ENCODE measurements around the gene SLC12A3. TPM values are rescaled to one million over a fixed set of nuclear protein-coding genes. Genes with fewer than 3 reads are reported as not detected.
"Not testable (repeated sequence)": the region's sequence is repeated elsewhere in the genome, so short reads cannot be mapped to it uniquely, and the experiment has no call there.

Gene SLC12A3
- polyA plus RNA-seq, 1 donor from 2014 or later, result 1.6 TPM

GRCh38 chr16:56870276-56870888 lies 5.4 kb downstream of the SLC12A3 start:
- Mint-ChIP-seq H3K36me3 (peaks cover 4% of the 10 kb centered on the region), H3K27ac (peak overlapping the region; percentile 28 to 84 (median 67))

GRCh38 chr16:56871172-56871593 lies 6.2 kb downstream of the SLC12A3 start:
- Mint-ChIP-seq H3K4me1 (peaks cover 18 to 27% (median 20%) of the 10 kb centered on the region in 3 donors), H3K27me3 (no peaks in the 10 kb centered on the region), H3K27ac (peak overlapping the region; percentile 16 to 83 (median 26)), H3K9me3 (no peaks in the 10 kb centered on the region), H3K36me3 (peaks cover 4% of the 10 kb centered on the region), H3K4me3 (peak overlapping the region in 2 of 4 donors; percentile 17 to 23)

More at GRCh38 chr16:56870276-56870888, 5.4 kb downstream of the SLC12A3 start:
- Mint-ChIP-seq H3K9me3 (no peaks in the 10 kb centered on the region), H3K27me3 (no peaks in the 10 kb centered on the region), H3K4me1 (peaks cover 15 to 24% (median 16%) of the 10 kb centered on the region in 3 donors), H3K4me3 (peak overlapping the region; percentile 7 to 92 (median 76))

GRCh38 chr16:56872863-56873391 lies 7.9 kb downstream of the SLC12A3 start:
- Mint-ChIP-seq H3K27ac (peak overlapping the region in 1 of 3 donors; percentile 85), H3K9me3 (no peaks in the 10 kb centered on the region), H3K4me1 (peaks cover 12 to 21% (median 14%) of the 10 kb centered on the region in 3 donors), H3K36me3 (peaks cover 4% of the 10 kb centered on the region), H3K4me3 (no peak overlapping the region), H3K27me3 (no peaks in the 10 kb centered on the region)

GRCh38 chr16:56874800-56875199 lies 9.8 kb downstream of the SLC12A3 start:
- H3K36me3 Mint-ChIP-seq, result peaks cover 4% of the 10 kb centered on the region
- H3K27me3 Mint-ChIP-seq, result no peaks in the 10 kb centered on the region
- peaks cover 11 to 20% (median 11%) of the 10 kb centered on the region in 3 donors for H3K4me1 Mint-ChIP-seq
- no peak overlapping the region for H3K4me3 Mint-ChIP-seq
- H3K27ac Mint-ChIP-seq, result no peak overlapping the region
- no peaks in the 10 kb centered on the region for H3K9me3 Mint-ChIP-seq

GRCh38 chr16:56876048-56876447 lies 11.0 kb downstream of the SLC12A3 start:
- Mint-ChIP-seq H3K27ac (no peak overlapping the region), H3K27me3 (no peaks in the 10 kb centered on the region), H3K4me3 (peak overlapping the region in 1 of 4 donors; percentile 41), H3K4me1 (peaks cover 4 to 8% (median 5%) of the 10 kb centered on the region in 3 donors), H3K9me3 (no peaks in the 10 kb centered on the region), H3K36me3 (peaks cover 4% of the 10 kb centered on the region)

- Mint-ChIP-seq H3K9me3 (no peaks in the 10 kb centered on the region), H3K36me3 (peaks cover 2% of the 10 kb centered on the region), H3K4me1 (peaks cover 2 to 5% (median 3%) of the 10 kb centered on the region in 3 donors), H3K27ac (no peak overlapping the region), H3K27me3 (no peaks in the 10 kb centered on the region), H3K4me3 (no peak overlapping the region)
Observed at GRCh38 chr16:56877486-56878182, 12.6 kb downstream of the SLC12A3 start.

GRCh38 chr16:56878282-56878854 lies 13.4 kb downstream of the SLC12A3 start:
- Mint-ChIP-seq H3K4me3 (peak overlapping the region in 1 of 4 donors; percentile 62), H3K27me3 (no peaks in the 10 kb centered on the region), H3K4me1 (peaks cover 2 to 5% (median 3%) of the 10 kb centered on the region in 3 donors), H3K36me3 (peaks cover 2% of the 10 kb centered on the region), H3K27ac (peak overlapping the region in 1 of 3 donors; percentile 28), H3K9me3 (no peaks in the 10 kb centered on the region)

GRCh38 chr16:56879276-56879675 lies 14.3 kb downstream of the SLC12A3 start:
- no peak overlapping the region for H3K4me3 Mint-ChIP-seq
- peaks cover 2 to 5% (median 3%) of the 10 kb centered on the region in 3 donors for H3K4me1 Mint-ChIP-seq
- H3K9me3 Mint-ChIP-seq, result no peaks in the 10 kb centered on the region
- no peak overlapping the region for H3K27ac Mint-ChIP-seq
- H3K27me3 Mint-ChIP-seq, result no peaks in the 10 kb centered on the region
- H3K36me3 Mint-ChIP-seq, result peaks cover 2% of the 10 kb centered on the region

GRCh38 chr16:56880176-56880575 lies 15.2 kb downstream of the SLC12A3 start:
- Mint-ChIP-seq H3K27me3 (no peaks in the 10 kb centered on the region), H3K9me3 (no peaks in the 10 kb centered on the region), H3K36me3 (peaks cover 2% of the 10 kb centered on the region), H3K4me1 (peaks cover 2 to 5% (median 3%) of the 10 kb centered on the region in 3 donors), H3K27ac (no peak overlapping the region), H3K4me3 (no peak overlapping the region)

- Mint-ChIP-seq H3K9me3 (no peaks in the 10 kb centered on the region), H3K27me3 (no peaks in the 10 kb centered on the region), H3K27ac (no peak overlapping the region), H3K36me3 (peaks cover 2% of the 10 kb centered on the region), H3K4me1 (peaks cover 2 to 5% (median 3%) of the 10 kb centered on the region in 3 donors), H3K4me3 (no peak overlapping the region)
Observed at GRCh38 chr16:56880685-56881084, 15.7 kb downstream of the SLC12A3 start.

GRCh38 chr16:56882077-56882800 lies 17.2 kb downstream of the SLC12A3 start:
- H3K9me3 Mint-ChIP-seq, result no peaks in the 10 kb centered on the region
- no peak overlapping the region for H3K4me3 Mint-ChIP-seq
- H3K27me3 Mint-ChIP-seq, result no peaks in the 10 kb centered on the region
- no peak overlapping the region for H3K27ac Mint-ChIP-seq
- H3K36me3 Mint-ChIP-seq, result peaks cover 2% of the 10 kb centered on the region
- H3K4me1 Mint-ChIP-seq, result no peaks in the 10 kb centered on the region

- Mint-ChIP-seq H3K36me3 (peaks cover 2% of the 10 kb centered on the region), H3K27me3 (no peaks in the 10 kb centered on the region), H3K4me1 (peaks cover 2 to 5% (median 3%) of the 10 kb centered on the region in 3 donors), H3K27ac (peak overlapping the region in 1 of 3 donors; percentile 59), H3K9me3 (no peaks in the 10 kb centered on the region), H3K4me3 (no peak overlapping the region)
Observed at GRCh38 chr16:56883586-56883985, 18.6 kb downstream of the SLC12A3 start.

GRCh38 chr16:56884026-56884582 lies 19.1 kb downstream of the SLC12A3 start:
- no peak overlapping the region for H3K4me3 Mint-ChIP-seq
- peak overlapping the region in 1 of 3 donors; percentile 59 for H3K27ac Mint-ChIP-seq
- H3K4me1 Mint-ChIP-seq, result peaks cover 8 to 10% (median 8%) of the 10 kb centered on the region in 3 donors
- H3K36me3 Mint-ChIP-seq, result peaks cover 2% of the 10 kb centered on the region
- H3K27me3 Mint-ChIP-seq, result no peaks in the 10 kb centered on the region
- no peaks in the 10 kb centered on the region for H3K9me3 Mint-ChIP-seq

GRCh38 chr16:56884929-56885328 lies 19.9 kb downstream of the SLC12A3 start:
- H3K27ac Mint-ChIP-seq, result not testable (repeated sequence)

More at GRCh38 chr16:56884929-56885328, 19.9 kb downstream of the SLC12A3 start:
- H3K27me3 Mint-ChIP-seq, H3K36me3 Mint-ChIP-seq, H3K4me3 Mint-ChIP-seq, H3K9me3 Mint-ChIP-seq: not testable (repeated sequence)
- H3K4me1 Mint-ChIP-seq, result peaks cover 9 to 11% (median 10%) of the 10 kb centered on the region in 3 donors
